ENCODE results near the gene TSPAN4.
A peak's percentile ranks its signal among the peaks of the same experiment; 100 is the strongest.

The TSPAN4 gene

DNA sequence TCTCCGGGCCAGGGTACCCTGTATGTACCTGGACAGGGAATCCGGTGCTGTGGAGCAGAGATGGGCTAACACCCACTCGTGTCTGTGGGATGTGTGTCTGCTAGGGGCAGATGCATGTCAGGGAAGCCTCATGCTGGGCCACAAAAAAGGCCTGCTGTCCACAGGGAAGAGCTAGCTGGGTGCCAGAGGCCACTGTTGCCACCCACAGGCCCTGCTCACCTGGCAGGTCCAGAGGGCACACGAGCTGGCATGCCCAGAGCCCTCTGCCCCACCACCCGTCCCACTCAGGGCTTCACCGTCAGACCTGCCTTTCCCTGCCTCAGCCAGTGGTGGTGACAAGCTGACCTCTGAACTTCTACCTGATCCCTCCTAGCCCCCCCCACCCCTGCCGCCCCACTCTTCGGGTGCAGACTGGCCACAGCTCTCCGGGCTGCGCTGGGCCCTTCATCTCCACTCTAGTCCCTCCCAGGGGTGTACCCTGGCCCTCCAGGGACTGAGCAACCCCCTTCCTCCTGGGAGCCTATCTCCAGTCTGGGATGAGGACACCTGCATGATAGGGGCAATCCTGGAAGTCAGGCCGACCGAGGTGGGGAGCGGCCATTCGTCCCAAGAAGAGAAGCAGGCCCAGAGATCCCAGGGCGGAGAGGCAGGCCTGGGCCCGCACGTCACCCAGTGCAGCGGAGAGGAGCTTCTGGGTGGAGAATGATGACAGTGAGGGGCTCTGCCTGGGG lies 45.9 kb upstream of the TSPAN4 start:
- DNase-seq (ENCODE audit: insufficient read length, low spot score) (no peak), FAIRE-seq (no peak)

DNA sequence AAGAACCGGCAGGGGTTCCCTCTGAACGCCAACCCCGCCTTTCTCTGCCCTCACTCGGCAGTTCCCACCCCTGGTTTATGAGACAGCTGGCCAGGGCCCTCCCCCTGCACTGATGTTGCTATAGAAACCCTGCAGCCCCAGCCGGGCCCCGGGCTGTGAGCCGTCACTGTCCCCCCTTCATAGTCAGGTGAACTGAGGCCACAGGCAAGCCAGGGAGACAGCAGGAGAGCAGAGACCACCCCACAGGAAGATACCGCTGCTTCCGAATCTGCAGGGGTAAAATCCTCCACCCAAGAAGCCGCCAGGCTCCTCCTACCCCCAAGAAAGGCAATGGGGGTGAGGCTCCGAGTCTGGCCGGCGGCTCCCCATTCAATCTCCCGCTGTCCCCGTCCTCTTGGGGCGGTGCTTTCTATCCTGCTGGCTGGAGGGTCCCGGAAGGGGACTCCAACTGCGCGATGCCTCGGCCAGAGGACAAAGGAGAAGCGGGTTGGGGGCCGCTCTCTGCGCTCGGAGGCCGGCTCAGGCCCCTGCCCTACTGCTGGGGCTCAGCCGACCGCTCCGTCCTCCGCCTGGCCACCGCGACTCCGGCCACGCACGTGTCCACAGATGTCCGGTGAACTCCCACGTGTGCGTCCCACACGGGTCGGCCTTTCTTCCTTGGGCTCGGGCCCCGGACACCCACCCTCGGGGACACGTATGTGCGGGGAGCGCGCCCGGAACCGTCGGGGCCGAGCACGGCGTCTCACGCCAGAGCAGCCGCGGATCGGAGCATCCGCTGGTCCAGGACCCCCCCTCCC lies 45.2 kb upstream of the TSPAN4 start:
- DNase-seq (ENCODE audit: insufficient read length, low spot score): peak; percentile 55
- TF ChIP-seq CTCF (IDR thresholded peaks at IDR 0.05; ENCODE audit: insufficient read depth, missing control alignments): no peak
- no peak for FAIRE-seq

More for the DNA sequence above, 45.9 kb upstream of the TSPAN4 start:
- TF ChIP-seq CTCF (IDR thresholded peaks at IDR 0.05; ENCODE audit: insufficient read depth, missing control alignments): no peak

- DNase-seq (ENCODE audit: insufficient read length, low spot score) (peak; percentile 75), FAIRE-seq (no peak)
- TF ChIP-seq CTCF (IDR thresholded peaks at IDR 0.05; ENCODE audit: insufficient read depth, missing control alignments): peak; percentile 53
Observed at GRCh38 chr11:798093-798713, 44.4 kb upstream of the TSPAN4 start, which contains the start of gene SLC25A22. Gene SLC25A22 (minus strand): TSS chr11:798281. CDS start chr11:795006, 3,275 bp downstream.

DNA sequence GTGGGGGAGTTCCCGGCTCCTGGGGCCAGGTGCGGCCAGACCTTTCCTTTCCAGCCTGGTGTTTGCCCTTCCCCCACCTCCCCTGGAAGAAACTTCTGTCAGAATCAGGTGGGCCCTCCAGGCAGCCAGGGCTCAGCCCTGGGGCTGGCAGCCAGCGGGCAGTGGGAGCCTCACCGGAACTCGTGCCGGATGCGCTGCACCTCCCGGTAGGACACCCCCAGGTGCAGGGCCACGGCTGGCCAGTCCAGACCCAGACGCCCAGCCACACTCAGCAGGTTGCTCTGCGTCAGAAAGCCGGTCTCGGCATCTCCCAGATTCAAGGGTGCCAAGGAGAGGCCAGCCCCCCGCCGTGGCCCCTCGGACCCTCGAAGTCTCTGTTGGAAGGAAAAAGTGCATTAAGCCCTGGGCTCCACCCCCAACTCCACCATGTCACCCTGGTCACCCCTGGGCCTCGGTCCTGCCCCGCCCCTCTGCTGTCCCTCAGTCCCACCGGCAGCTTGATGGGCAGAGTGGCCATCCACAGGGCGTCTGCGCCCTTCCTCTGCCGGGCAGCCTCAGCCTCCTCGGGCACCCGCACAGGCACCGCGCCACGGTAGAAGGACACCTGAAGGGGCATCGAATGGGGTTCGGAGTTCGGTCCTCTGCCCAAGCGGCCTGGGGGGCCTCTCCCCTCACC lies 42.9 kb upstream of the TSPAN4 start:
- DNase-seq (ENCODE audit: insufficient read length, low spot score): no peak
- FAIRE-seq: no peak
- TF ChIP-seq CTCF (IDR thresholded peaks at IDR 0.05; ENCODE audit: insufficient read depth, missing control alignments): no peak

GRCh38 chr11:800473-800872 lies 42.2 kb upstream of the TSPAN4 start:
- DNase-seq (ENCODE audit: insufficient read length, low spot score) (no peak), FAIRE-seq (no peak)
- TF ChIP-seq CTCF (IDR thresholded peaks at IDR 0.05; ENCODE audit: insufficient read depth, missing control alignments): no peak

- no peak for FAIRE-seq
- TF ChIP-seq CTCF (IDR thresholded peaks at IDR 0.05; ENCODE audit: insufficient read depth, missing control alignments): no peak
- DNase-seq (ENCODE audit: insufficient read length, low spot score): no peak
Observed at GRCh38 chr11:801097-801780, 41.4 kb upstream of the TSPAN4 start.
